Choroid plexus epithelial cell (primary cell): Measurements from ENCODE around the gene SREBF2.
"Not testable (repeated sequence)": the region's sequence is repeated elsewhere in the genome, so short reads cannot be mapped to it uniquely, and the experiment has no call there.

Source experiments
- DNase-seq: peaks from one replicate; pipeline ENCODE4 v3.0.0-alpha.2; 2010; ENCODE audit warnings: low read depth
- H3K4me3 ChIP-seq: 2 replicates; pipeline ENCODE4 v1.5.1; 2011; ENCODE audit warnings: low read depth, mild to moderate bottlenecking, control low read depth, low read length, moderate library complexity
- TF ChIP-seq, protein P1 (sequence below): conservative IDR thresholded peaks from 2 replicates; pipeline ENCODE4 v1.5.1; 2011; ENCODE audit warnings: low read depth, mild to moderate bottlenecking, control low read depth, inconsistent platforms, low read length, moderate library complexity

Gene SREBF2

DNA sequence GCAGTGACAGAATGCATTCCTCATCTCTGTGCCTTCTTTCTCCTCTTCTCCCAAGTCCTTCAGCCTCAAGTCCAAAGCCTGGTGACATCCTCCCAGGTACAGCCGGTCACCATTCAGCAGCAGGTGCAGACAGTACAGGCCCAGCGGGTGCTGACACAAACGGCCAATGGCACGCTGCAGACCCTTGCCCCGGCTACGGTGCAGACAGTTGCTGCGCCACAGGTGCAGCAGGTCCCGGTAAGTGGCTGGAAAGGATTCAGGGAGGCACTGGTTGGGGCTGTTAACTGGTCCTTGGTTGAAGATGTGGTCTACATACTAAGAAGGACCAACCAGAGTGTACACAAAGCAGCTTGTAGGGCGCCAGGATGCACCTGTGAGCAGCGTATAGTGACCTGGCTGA is 35.7 kb downstream of the SREBF2 start:
- no peak overlapping the region for H3K4me3 ChIP-seq
- TF ChIP-seq, protein P1, sequence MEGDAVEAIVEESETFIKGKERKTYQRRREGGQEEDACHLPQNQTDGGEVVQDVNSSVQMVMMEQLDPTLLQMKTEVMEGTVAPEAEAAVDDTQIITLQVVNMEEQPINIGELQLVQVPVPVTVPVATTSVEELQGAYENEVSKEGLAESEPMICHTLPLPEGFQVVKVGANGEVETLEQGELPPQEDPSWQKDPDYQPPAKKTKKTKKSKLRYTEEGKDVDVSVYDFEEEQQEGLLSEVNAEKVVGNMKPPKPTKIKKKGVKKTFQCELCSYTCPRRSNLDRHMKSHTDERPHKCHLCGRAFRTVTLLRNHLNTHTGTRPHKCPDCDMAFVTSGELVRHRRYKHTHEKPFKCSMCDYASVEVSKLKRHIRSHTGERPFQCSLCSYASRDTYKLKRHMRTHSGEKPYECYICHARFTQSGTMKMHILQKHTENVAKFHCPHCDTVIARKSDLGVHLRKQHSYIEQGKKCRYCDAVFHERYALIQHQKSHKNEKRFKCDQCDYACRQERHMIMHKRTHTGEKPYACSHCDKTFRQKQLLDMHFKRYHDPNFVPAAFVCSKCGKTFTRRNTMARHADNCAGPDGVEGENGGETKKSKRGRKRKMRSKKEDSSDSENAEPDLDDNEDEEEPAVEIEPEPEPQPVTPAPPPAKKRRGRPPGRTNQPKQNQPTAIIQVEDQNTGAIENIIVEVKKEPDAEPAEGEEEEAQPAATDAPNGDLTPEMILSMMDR, result no peak
- no peak for DNase-seq

- not testable (repeated sequence) for H3K4me3 ChIP-seq, DNase-seq
These were observed 37.2 kb downstream of the SREBF2 start for GRCh38 chr22:41870081-41870480.

DNA sequence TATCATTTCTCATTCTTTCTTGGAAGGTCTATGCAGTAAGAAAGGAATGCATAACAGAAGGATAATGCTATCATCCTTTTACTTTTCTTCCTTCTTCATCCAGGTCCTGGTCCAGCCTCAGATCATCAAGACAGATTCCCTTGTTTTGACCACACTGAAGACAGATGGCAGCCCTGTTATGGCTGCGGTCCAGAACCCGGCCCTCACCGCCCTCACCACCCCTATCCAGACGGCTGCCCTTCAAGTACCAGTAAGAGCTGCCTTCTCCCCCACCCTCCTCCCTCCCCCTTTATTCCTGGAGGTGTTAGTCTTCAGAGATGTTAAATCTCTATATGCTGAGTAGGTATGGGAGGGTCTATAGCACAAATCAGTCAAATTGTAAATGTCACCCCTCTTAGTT is 37.9 kb downstream of the SREBF2 start:
- no peak for DNase-seq
- no peak overlapping the region for H3K4me3 ChIP-seq
- TF ChIP-seq, protein P1, result no peak

- DNase-seq, result no peak
- TF ChIP-seq, protein P1, result no peak
- H3K4me3 ChIP-seq, result no peak overlapping the region
These were observed 40.5 kb downstream of the SREBF2 start for GRCh38 chr22:41873391-41873790.

DNA sequence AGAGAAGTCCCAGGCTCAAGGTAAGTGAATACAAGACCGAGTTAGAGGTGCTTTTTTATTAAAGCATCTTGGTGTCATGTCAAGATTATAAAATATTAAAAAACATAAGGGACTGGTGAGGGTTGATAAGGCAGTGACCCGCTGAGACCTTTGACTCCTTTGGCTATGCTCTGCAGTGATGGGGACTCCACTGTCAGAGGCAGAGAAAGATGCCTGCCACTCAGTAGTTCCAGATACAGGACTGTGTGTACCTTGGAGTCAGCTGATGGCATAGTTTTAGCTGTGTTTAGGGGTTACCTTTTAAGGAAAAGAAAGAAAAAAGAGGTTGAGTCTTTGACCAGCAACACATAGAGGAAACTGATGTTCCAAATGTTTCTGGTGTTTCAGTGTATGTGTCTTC is 41.2 kb downstream of the SREBF2 start:
- DNase-seq, result no peak
- TF ChIP-seq, protein P1, result no peak

GRCh38 chr22:41875531-41876270 is 42.8 kb downstream of the SREBF2 start:
- DNase-seq, result no peak
- TF ChIP-seq, protein P1, result no peak

More for the DNA sequence above, 41.2 kb downstream of the SREBF2 start:
- no peak overlapping the region for H3K4me3 ChIP-seq

DNA sequence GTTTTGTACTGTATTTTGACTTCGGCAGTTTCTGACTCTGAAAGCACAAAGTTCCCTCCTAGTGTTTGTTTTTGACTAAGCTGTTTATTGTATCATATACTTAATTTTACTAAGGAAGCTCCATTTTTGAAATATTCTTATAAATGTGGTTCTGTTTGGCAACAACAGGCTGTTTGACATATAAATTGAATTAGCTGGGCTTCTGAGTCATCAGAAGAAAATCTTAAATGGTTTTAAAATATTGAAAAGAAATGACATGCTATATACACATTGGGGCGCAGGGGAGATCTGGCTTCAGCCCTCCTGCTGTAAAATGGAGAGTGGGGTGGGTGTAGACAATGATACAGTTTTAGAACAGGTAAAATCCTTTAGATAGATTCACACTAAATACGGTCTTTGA is 43.4 kb downstream of the SREBF2 start:
- TF ChIP-seq, protein P1, result no peak
- DNase-seq, result no peak
- no peak overlapping the region for H3K4me3 ChIP-seq

More at GRCh38 chr22:41875531-41876270, 42.8 kb downstream of the SREBF2 start:
- H3K4me3 ChIP-seq, result no peak overlapping the region
